NB4 (cell line): Measurements from ENCODE around the gene CATSPER1.

Source experiments
- DNase-seq: peaks from one replicate; pipeline ENCODE4 v3.0.0; 2010; ENCODE audit warnings: low read depth
- H3K4me3 ChIP-seq: one replicate; pipeline ENCODE4 v1.5.1; 2011; ENCODE audit warnings: mild to moderate bottlenecking, low read depth, low read length, moderate library complexity
- MYC ChIP-seq: IDR thresholded peaks from 2 replicates; pipeline ENCODE4 v1.6.1; 2011; ENCODE audit warnings: low read depth, low read length
- POLR2A ChIP-seq: IDR thresholded peaks from 2 replicates; pipeline ENCODE4 v1.6.1; 2011; ENCODE audit warnings: mild to moderate bottlenecking; ENCODE audit not compliant: insufficient read length; ENCODE audit errors: extremely low read depth
- TF ChIP-seq, protein P1 (sequence below): IDR thresholded peaks from one replicate; pipeline ENCODE4 v1.5.1; 2012; ENCODE audit warnings: low read depth, low read length
- TF ChIP-seq, protein P2 (sequence below): IDR thresholded peaks from 2 replicates; pipeline ENCODE4 v1.6.1; 2011; ENCODE audit warnings: low read depth, low read length

CATSPER1 gene

DNA sequence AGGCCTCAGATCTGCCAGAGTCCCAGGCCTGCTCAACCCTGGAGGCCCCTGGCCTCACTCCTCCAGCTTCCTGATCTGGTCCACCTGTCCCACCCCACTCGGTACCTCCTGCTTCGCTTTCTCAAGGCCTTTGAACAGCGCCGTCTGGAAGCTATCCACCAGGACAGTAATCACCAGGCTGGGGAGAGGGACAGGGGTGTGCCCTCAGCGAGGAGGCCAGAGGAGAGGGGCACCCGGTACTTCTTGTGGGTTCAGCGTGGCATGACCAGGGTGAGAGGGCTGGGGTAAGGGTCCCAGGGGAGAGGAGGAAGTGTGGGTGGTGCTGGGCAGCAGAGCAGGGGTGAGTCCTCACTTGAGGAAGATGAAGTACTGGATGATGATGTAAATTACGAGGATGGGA, 6.1 kb downstream of the CATSPER1 start:
- peak; percentile 40 for DNase-seq
- no peak overlapping the region for H3K4me3 ChIP-seq
- TF ChIP-seq MYC (no peak), POLR2A (no peak)
- TF ChIP-seq, protein P1, sequence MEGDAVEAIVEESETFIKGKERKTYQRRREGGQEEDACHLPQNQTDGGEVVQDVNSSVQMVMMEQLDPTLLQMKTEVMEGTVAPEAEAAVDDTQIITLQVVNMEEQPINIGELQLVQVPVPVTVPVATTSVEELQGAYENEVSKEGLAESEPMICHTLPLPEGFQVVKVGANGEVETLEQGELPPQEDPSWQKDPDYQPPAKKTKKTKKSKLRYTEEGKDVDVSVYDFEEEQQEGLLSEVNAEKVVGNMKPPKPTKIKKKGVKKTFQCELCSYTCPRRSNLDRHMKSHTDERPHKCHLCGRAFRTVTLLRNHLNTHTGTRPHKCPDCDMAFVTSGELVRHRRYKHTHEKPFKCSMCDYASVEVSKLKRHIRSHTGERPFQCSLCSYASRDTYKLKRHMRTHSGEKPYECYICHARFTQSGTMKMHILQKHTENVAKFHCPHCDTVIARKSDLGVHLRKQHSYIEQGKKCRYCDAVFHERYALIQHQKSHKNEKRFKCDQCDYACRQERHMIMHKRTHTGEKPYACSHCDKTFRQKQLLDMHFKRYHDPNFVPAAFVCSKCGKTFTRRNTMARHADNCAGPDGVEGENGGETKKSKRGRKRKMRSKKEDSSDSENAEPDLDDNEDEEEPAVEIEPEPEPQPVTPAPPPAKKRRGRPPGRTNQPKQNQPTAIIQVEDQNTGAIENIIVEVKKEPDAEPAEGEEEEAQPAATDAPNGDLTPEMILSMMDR, result no peak
- TF ChIP-seq, protein P2, sequence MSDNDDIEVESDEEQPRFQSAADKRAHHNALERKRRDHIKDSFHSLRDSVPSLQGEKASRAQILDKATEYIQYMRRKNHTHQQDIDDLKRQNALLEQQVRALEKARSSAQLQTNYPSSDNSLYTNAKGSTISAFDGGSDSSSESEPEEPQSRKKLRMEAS, result no peak

DNA sequence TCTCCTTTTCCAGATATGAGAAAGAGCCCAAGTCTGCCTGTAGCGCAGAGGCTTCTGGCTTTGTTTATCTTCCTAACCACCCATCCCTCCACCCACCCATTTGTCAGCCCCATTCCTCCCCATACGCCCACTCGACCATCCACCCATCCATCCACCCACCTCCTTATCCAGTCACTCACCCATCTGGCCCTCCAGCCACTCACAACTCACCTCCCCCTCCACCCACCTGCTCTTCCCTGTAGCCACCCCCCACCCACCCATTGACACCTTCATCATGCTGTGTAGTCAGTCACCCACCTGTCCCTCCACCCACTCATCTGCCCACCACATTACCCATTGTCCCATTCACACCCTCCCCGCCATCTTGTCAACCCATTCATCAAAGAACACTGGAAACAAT, 9.0 kb downstream of the CATSPER1 start:
- DNase-seq, result no peak

DNA sequence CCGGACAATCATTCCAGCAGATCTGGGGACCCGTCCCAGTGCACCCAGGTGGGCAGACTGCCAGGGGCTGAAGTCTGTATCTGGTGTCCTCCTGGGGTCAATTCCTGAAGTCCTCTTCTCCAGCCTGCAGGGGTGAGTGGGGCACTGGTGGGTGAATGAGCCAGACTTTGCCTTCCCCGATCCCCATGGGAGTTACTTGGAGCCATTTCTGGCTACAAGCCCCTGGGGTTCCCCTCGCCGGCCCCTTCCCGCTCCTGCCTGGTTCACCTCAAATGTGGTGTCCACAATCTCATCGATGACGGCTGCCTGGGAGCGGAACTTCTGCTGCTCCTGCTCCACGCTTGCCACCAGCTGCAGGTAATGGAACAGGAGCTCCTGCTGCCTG, 9.5 kb downstream of the CATSPER1 start:
- no peak for TF ChIP-seq MYC
- TF ChIP-seq, protein P2, result no peak
- TF ChIP-seq, protein P1, result no peak
- no peak for TF ChIP-seq POLR2A
- no peak overlapping the region for H3K4me3 ChIP-seq

More for the DNA sequence above, 9.0 kb downstream of the CATSPER1 start:
- TF ChIP-seq, protein P2, result no peak
- TF ChIP-seq POLR2A (no peak), MYC (no peak)
- TF ChIP-seq, protein P1, result no peak
- H3K4me3 ChIP-seq, result no peak overlapping the region

DNA sequence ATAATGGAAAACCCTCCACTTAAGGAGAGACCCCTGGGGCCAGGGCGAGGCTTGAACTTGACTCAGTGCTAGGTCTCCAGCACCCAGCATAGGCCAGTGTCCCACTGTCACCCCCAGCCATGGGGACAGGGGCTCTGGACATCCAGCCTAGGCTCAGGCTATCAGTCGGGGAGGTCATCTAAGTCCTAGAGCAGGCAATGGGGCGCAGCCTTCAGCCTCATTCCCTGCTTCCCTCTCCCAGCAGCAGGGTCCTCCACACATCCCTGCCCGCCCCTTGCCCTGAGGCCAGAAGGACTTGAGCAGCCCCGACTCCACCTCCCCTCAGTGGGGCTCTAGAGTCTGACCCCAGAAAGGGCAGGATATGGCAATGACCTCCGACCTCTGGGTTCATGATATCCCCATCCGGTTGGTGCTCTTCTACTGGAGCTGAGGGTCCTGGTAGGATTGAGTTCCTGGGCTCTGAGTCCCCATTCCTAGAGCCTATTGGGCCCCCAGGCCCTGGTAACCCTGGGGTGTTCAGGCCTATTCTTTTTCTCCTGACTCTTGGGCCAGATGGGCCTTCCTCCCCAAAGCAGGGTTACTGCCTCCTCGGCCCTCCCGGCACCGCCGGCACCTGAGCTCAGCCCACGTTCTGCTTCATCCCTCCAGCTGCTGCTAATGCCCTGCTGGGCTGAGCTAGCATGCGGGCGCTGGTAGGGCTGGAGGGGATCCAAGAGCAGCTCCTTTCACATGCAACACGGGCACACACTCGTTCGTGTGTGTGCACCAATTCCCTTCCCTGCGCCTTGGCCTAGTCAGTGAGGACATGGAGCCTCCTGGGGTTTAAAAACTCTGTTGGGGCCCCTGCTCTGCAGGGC, 10.1 kb downstream of the CATSPER1 start:
- TF ChIP-seq, protein P1, result no peak
- TF ChIP-seq MYC, result no peak
- TF ChIP-seq, protein P2, result no peak
- no peak for TF ChIP-seq POLR2A
- no peak for DNase-seq
- no peak overlapping the region for H3K4me3 ChIP-seq

More for the DNA sequence above, 9.5 kb downstream of the CATSPER1 start:
- DNase-seq, result no peak

DNA sequence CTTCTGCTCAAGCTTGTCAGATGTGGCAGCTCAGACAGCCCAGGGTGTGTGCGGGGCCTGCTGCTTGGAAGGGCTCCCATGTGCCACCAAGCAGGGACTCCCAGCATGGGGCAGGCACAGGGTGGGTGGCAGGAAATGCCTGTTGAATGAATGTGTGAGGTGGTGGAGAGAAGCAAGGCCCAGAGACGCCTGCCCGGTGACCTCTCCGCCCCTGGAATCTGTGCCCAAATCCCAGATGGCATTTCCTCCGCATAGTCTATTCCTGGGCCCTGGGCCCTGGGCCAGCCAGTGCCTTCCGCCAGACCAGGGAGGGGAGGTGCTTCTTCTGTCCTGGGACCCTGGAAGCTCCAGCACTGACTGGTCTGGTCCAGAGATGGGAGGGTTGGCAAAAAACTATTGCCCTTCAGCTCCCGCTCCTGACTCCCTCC, 10.8 kb downstream of the CATSPER1 start:
- DNase-seq, result no peak
- H3K4me3 ChIP-seq, result no peak overlapping the region

More for the DNA sequence above, 10.8 kb downstream of the CATSPER1 start:
- no peak for TF ChIP-seq MYC
- TF ChIP-seq, protein P1, result no peak
- TF ChIP-seq POLR2A, result no peak
- TF ChIP-seq, protein P2, result no peak
